SK-N-SH (cell line): ENCODE data around the gene USP27X. TPM values are rescaled to one million over a fixed set of nuclear protein-coding genes. Genes with fewer than 3 reads are reported as not detected.

Source experiments
- CTCF ChIA-PET: fragments of 300-600, 350-600 bp; formaldehyde crosslinking; extraction: SDS; loops from one replicate; lab custom pipeline; 2021; lab: Yijun Ruan, JAX
- POLR2A ChIA-PET: fragments of 350-600 bp; sonication (Branson Sonifier 250); formaldehyde crosslinking; extraction: SDS; loops from one replicate; lab custom pipeline; 2020; ENCODE audit warnings: antibody characterized with exemption, inconsistent platforms; lab: Yijun Ruan, JAX
- DNase-seq: peaks from one replicate; pipeline ENCODE4 v3.0.0; 2012
- H2AFZ ChIP-seq: fragments of 200-600 bp; sonication (generic); 2 replicates; pipeline ENCODE4 v1.8.1; 2016; ENCODE audit warnings: antibody characterized with exemption, mild to moderate bottlenecking, low read depth
- H3F3A ChIP-seq: fragments of 200-600 bp; sonication (generic); replicated peaks from 2 replicates; pipeline ENCODE3; 2016; ENCODE audit warnings: antibody characterized with exemption, mild to moderate bottlenecking; ENCODE audit not compliant: insufficient read depth
- H3K27ac ChIP-seq, 2 experiments: fragments of 200-500 bp in 1 of 2; fragments of 200-600 bp in 1 of 2; sonication (Bioruptor generic) in 1 of 2; sonication (generic), shearing (Covaris generic) in 1 of 2; 2 replicates each; pipeline versions ENCODE4 v1.5.1 to v1.6.1; 2014 to 2016; ENCODE audit warnings: low read depth in 2 of 2, inconsistent platforms in 1 of 2, low read length in 1 of 2, mild to moderate bottlenecking in 1 of 2, mixed read lengths in 1 of 2
- H3K27me3 ChIP-seq: fragments of 200-600 bp; sonication (generic), shearing (Covaris generic); 2 replicates; pipeline ENCODE4 v1.6.1; 2016; ENCODE audit warnings: mixed run types; ENCODE audit not compliant: insufficient read depth
- H3K36me3 ChIP-seq, 2 experiments: fragments of 200-500 bp in 1 of 2; fragments of 200-600 bp in 1 of 2; sonication (Bioruptor generic) in 1 of 2; sonication (generic) in 1 of 2; replicated peaks in 1 of 2; 2 replicates each; pipeline versions ENCODE3 to v1.5.1; 2014 to 2016; ENCODE audit warnings: low read length in 1 of 2, mild to moderate bottlenecking in 1 of 2; ENCODE audit not compliant: insufficient read depth in 2 of 2, control insufficient read depth in 1 of 2
- H3K4me1 ChIP-seq, 2 experiments: fragments of 200-500 bp in 1 of 2; fragments of 200-600 bp in 1 of 2; sonication (Bioruptor generic) in 1 of 2; sonication (generic), shearing (Covaris generic) in 1 of 2; 2 replicates each; pipeline versions ENCODE4 v1.5.1 to v1.6.1; 2014 to 2016; ENCODE audit warnings: low read depth in 1 of 2, low read length in 1 of 2, mixed run types in 1 of 2; ENCODE audit not compliant: insufficient read depth in 2 of 2, control insufficient read depth in 1 of 2
- H3K4me2 ChIP-seq: fragments of 200-600 bp; sonication (generic), shearing (Covaris generic); 2 replicates; pipeline ENCODE4 v1.6.1; 2017; ENCODE audit warnings: mixed run types
- H3K4me3 ChIP-seq, 2 experiments: fragments of 200-500 bp in 1 of 2; fragments of 200-600 bp in 1 of 2; sonication (Bioruptor generic) in 1 of 2; sonication (generic), shearing (Covaris generic) in 1 of 2; 2 replicates each; pipeline versions ENCODE4 v1.5.1 to v1.8.1; 2014 to 2016; ENCODE audit warnings: low read depth in 2 of 2, inconsistent platforms in 1 of 2, low read length in 1 of 2, mild to moderate bottlenecking in 1 of 2, mixed read lengths in 1 of 2, moderate library complexity in 1 of 2
- H3K79me2 ChIP-seq: fragments of 200-600 bp; sonication (generic); 2 replicates; pipeline ENCODE4 v1.8.1; 2017; ENCODE audit warnings: mild to moderate bottlenecking; ENCODE audit not compliant: insufficient read depth
- H3K9ac ChIP-seq: fragments of 200-600 bp; sonication (generic); 2 replicates; pipeline ENCODE4 v1.6.1; 2017; ENCODE audit warnings: mixed run types
- H3K9me2 ChIP-seq: fragments of 200-600 bp; sonication (generic); 2 replicates; pipeline ENCODE4 v1.6.1; 2017; ENCODE audit warnings: mixed run types
- H3K9me3 ChIP-seq: fragments of 200-600 bp; sonication (generic); 2 replicates; pipeline ENCODE4 v1.6.1; 2017; ENCODE audit warnings: mixed run types, mild to moderate bottlenecking, moderate library complexity
- H4K20me1 ChIP-seq: fragments of 200-600 bp; sonication (generic); 2 replicates; pipeline ENCODE4 v1.6.1; 2017; ENCODE audit warnings: mild to moderate bottlenecking, mixed run types; ENCODE audit not compliant: insufficient read depth
- CHD2 ChIP-seq: fragments of 150-350 bp; IDR thresholded peaks from 2 replicates; pipeline ENCODE4 v1.6.1; 2018; ENCODE audit warnings: low read length; ENCODE audit not compliant: partially characterized antibody
- ELF1 ChIP-seq: IDR thresholded peaks from 2 replicates; pipeline ENCODE4 v1.4.0; 2012
- FOXM1 ChIP-seq: IDR thresholded peaks from 2 replicates; pipeline ENCODE4 v1.4.0; 2012; ENCODE audit warnings: low read depth, mild to moderate bottlenecking
- GABPA ChIP-seq: IDR thresholded peaks from 2 replicates; pipeline ENCODE4 v1.4.0; 2012; ENCODE audit warnings: low read depth, mild to moderate bottlenecking
- GATA2 ChIP-seq: sonication (generic); formaldehyde crosslinking; IDR thresholded peaks from 2 replicates; pipeline ENCODE4 v1.5.0; 2020; ENCODE audit warnings: mild to moderate bottlenecking, missing genetic modification reagents
- JUND ChIP-seq: IDR thresholded peaks from 2 replicates; pipeline ENCODE4 v1.4.0; 2012
- MEF2A ChIP-seq: IDR thresholded peaks from 2 replicates; pipeline ENCODE4 v1.4.0; 2012; ENCODE audit warnings: low read depth, borderline replicate concordance
- MXI1 ChIP-seq: IDR thresholded peaks from 2 replicates; pipeline ENCODE4 v1.6.1; 2012; ENCODE audit warnings: mild to moderate bottlenecking, low read depth, low read length, improper control_type of control experiment
- NFIC ChIP-seq: IDR thresholded peaks from 2 replicates; pipeline ENCODE4 v1.4.0; 2012; ENCODE audit warnings: borderline replicate concordance
- NRF1 ChIP-seq: IDR thresholded peaks from 2 replicates; pipeline ENCODE4 v1.6.1; 2012; ENCODE audit warnings: low read depth, mild to moderate bottlenecking, low read length
- RCOR1 ChIP-seq: fragments of 150-350 bp; IDR thresholded peaks from 2 replicates; pipeline ENCODE4 v1.6.1; 2017; ENCODE audit warnings: antibody characterized with exemption, low read length
- RFX5 ChIP-seq: IDR thresholded peaks from 2 replicates; pipeline ENCODE4 v1.6.1; 2012; ENCODE audit warnings: mild to moderate bottlenecking, improper control_type of control experiment, low read length
- SIN3A ChIP-seq: IDR thresholded peaks from 2 replicates; pipeline ENCODE4 v1.6.1; 2012; ENCODE audit warnings: low read depth, mild to moderate bottlenecking, low read length, moderate library complexity, borderline replicate concordance
- TCF12 ChIP-seq: IDR thresholded peaks from 2 replicates; pipeline ENCODE4 v1.4.0; 2012
- WGBS: methylation state at CpG from one replicate; pipeline ENCODE4 v1.1.6; 2017; ENCODE audit warnings: low lambda C conversion rate; 5-methylcytosine and 5-hydroxymethylcytosine counted together
- polyA plus RNA-seq, 3 experiments: library from polyadenylated mRNA; depleted of rRNA; stranded (reverse); fragments of >200 nt; gene quantifications; 2 replicates each; pipeline ENCODE4 v1.2.3, GENCODE V29; 2012
- TF ChIP-seq, protein P1 (sequence below): IDR thresholded peaks from 2 replicates; pipeline ENCODE4 v1.6.1; 2012; ENCODE audit warnings: mild to moderate bottlenecking, low read depth, low read length, moderate library complexity
- TF ChIP-seq, protein P2 (sequence below): IDR thresholded peaks from 2 replicates; pipeline ENCODE4 v1.4.0; 2012; ENCODE audit warnings: low read depth, borderline replicate concordance
- TF ChIP-seq, protein P3 (sequence below): IDR thresholded peaks from 2 replicates; pipeline ENCODE4; 2012
- TF ChIP-seq, protein P4 (sequence below): fragments of 150-350 bp; IDR thresholded peaks from 2 replicates; pipeline ENCODE4 v1.6.1; 2016; ENCODE audit warnings: mild to moderate bottlenecking, low read depth, low read length

The USP27X gene
- polyA plus RNA-seq, 1 of the 3 experiments (the other 2 are of a cell fraction) = 1.9 TPM

DNA sequence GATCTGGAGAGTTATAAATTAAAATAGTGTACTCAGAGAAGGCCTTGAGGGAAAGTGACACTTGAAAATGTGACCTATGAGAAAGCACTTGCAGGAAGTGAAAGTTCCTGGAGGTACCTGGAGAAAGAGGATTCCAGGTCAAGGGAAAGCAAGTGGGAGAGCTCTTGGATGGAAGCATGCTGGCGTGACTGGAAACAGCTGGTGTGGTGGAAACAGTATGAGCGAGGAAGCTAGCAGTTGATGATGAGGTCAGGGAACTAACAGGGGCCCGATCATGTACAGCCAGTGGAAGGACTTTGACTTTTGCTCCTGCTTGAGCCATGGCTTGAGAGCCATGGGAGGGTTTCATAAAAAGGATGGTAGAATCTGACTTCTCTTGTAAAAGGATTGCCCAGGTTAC, 33.6 kb downstream of the USP27X start:
- H3K9ac ChIP-seq = no peak overlapping the region
- no peak overlapping the region for H3K27ac ChIP-seq
- no peaks in the 10 kb centered on the region for H4K20me1 ChIP-seq
- H2AFZ ChIP-seq = no peak overlapping the region
- no peaks in the 10 kb centered on the region for H3K4me1 ChIP-seq
- POLR2A ChIA-PET = no interaction called here
- DNase-seq = no peak
- no peaks in the 10 kb centered on the region for H3K36me3 ChIP-seq
- no peaks in the 10 kb centered on the region for H3K9me2 ChIP-seq
- no peak overlapping the region for H3K4me3 ChIP-seq
- 23% methylated on average over 3 of the region's 3 CpGs for WGBS
- no peaks in the 10 kb centered on the region for H3K79me2 ChIP-seq
- no peaks in the 10 kb centered on the region for H3F3A ChIP-seq
- no peak for TF ChIP-seq TCF12
- TF ChIP-seq MEF2A = no peak
- no peak for TF ChIP-seq CHD2
- TF ChIP-seq RFX5 = no peak
- TF ChIP-seq RCOR1 = no peak
- TF ChIP-seq NRF1 = no peak
- no peak for TF ChIP-seq GABPA
- TF ChIP-seq GATA2 (CRISPR knock-in tag) = no peak
- TF ChIP-seq, protein P1, sequence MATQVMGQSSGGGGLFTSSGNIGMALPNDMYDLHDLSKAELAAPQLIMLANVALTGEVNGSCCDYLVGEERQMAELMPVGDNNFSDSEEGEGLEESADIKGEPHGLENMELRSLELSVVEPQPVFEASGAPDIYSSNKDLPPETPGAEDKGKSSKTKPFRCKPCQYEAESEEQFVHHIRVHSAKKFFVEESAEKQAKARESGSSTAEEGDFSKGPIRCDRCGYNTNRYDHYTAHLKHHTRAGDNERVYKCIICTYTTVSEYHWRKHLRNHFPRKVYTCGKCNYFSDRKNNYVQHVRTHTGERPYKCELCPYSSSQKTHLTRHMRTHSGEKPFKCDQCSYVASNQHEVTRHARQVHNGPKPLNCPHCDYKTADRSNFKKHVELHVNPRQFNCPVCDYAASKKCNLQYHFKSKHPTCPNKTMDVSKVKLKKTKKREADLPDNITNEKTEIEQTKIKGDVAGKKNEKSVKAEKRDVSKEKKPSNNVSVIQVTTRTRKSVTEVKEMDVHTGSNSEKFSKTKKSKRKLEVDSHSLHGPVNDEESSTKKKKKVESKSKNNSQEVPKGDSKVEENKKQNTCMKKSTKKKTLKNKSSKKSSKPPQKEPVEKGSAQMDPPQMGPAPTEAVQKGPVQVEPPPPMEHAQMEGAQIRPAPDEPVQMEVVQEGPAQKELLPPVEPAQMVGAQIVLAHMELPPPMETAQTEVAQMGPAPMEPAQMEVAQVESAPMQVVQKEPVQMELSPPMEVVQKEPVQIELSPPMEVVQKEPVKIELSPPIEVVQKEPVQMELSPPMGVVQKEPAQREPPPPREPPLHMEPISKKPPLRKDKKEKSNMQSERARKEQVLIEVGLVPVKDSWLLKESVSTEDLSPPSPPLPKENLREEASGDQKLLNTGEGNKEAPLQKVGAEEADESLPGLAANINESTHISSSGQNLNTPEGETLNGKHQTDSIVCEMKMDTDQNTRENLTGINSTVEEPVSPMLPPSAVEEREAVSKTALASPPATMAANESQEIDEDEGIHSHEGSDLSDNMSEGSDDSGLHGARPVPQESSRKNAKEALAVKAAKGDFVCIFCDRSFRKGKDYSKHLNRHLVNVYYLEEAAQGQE = no peak
- TF ChIP-seq, protein P2, sequence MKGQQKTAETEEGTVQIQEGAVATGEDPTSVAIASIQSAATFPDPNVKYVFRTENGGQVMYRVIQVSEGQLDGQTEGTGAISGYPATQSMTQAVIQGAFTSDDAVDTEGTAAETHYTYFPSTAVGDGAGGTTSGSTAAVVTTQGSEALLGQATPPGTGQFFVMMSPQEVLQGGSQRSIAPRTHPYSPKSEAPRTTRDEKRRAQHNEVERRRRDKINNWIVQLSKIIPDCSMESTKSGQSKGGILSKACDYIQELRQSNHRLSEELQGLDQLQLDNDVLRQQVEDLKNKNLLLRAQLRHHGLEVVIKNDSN = no peak
- no peak for TF ChIP-seq FOXM1
- TF ChIP-seq, protein P3, sequence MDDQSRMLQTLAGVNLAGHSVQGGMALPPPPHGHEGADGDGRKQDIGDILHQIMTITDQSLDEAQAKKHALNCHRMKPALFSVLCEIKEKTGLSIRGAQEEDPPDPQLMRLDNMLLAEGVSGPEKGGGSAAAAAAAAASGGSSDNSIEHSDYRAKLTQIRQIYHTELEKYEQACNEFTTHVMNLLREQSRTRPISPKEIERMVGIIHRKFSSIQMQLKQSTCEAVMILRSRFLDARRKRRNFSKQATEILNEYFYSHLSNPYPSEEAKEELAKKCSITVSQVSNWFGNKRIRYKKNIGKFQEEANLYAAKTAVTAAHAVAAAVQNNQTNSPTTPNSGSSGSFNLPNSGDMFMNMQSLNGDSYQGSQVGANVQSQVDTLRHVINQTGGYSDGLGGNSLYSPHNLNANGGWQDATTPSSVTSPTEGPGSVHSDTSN = no peak
- no peak for TF ChIP-seq NFIC
- no peak for TF ChIP-seq MXI1
- TF ChIP-seq ELF1 = no peak
- TF ChIP-seq SIN3A = no peak
- TF ChIP-seq, protein P4, sequence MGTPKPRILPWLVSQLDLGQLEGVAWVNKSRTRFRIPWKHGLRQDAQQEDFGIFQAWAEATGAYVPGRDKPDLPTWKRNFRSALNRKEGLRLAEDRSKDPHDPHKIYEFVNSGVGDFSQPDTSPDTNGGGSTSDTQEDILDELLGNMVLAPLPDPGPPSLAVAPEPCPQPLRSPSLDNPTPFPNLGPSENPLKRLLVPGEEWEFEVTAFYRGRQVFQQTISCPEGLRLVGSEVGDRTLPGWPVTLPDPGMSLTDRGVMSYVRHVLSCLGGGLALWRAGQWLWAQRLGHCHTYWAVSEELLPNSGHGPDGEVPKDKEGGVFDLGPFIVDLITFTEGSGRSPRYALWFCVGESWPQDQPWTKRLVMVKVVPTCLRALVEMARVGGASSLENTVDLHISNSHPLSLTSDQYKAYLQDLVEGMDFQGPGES = no peak
- no peak for TF ChIP-seq JUND
- no peaks in the 10 kb centered on the region; the same call in 1 of the 2 replicates for H3K27me3 ChIP-seq
- CTCF ChIA-PET = interaction anchor here (1.8 kb wide), 1 partner anchor 29 kb away, joined by 6 read pairs; no protein-coding TSS in a partner anchor
- no peak overlapping the region for H3K4me2 ChIP-seq
- H3K9me3 ChIP-seq = no peaks in the 10 kb centered on the region
